Sigmoid colon (tissue), 7 donors: ENCODE results near the gene FGF14. TPM values are rescaled to one million over a fixed set of nuclear protein-coding genes. Genes with fewer than 3 reads are reported as not detected.

Source experiments
- DNase-seq: peaks from one replicate; pipeline ENCODE4 v3.0.0-alpha.2; 2019
- H3K27ac ChIP-seq, 4 donors: fragments of 200-600 bp; sonication (generic); one replicate each; pipeline ENCODE4 v1.5.1; 2016 to 2019; ENCODE audit warnings: mild to moderate bottlenecking in 1 of 4
- H3K27me3 ChIP-seq, 3 donors: fragments of 200-600 bp; sonication (generic); one replicate each; pipeline ENCODE4 v1.5.1; 2019; ENCODE audit warnings: mild to moderate bottlenecking in 1 of 3
- H3K36me3 ChIP-seq, 4 donors: fragments of 200-600 bp; sonication (generic); one replicate each; pipeline ENCODE4 v1.5.1; 2016 to 2019
- H3K4me1 ChIP-seq, 4 donors: fragments of 200-600 bp; sonication (generic); one replicate each; pipeline ENCODE4 v1.5.1; 2017 to 2019
- H3K4me3 ChIP-seq, 4 donors: fragments of 200-600 bp; sonication (generic); one replicate each; pipeline ENCODE4 v1.5.1; 2017 to 2019; ENCODE audit warnings: mild to moderate bottlenecking in 2 of 4, moderate library complexity in 1 of 4
- H3K9me3 ChIP-seq, 4 donors: fragments of 200-600 bp in 3 of 4; sonication (generic) in 3 of 4; one replicate each; pipeline versions ENCODE4 v1.5.1 to v1.6.1; 2013 to 2019
- CTCF ChIP-seq, 4 experiments: fragments of 450-650 bp in 3 of 4; fragments of 200-600 bp in 1 of 4; IDR thresholded peaks; one replicate each; pipeline ENCODE4 v1.5.1; 2016 to 2019; ENCODE audit warnings: antibody characterized with exemption in 4 of 4, mild to moderate bottlenecking in 3 of 4, moderate library complexity in 2 of 4
- EP300 ChIP-seq, 4 donors: sonication (generic); formaldehyde crosslinking; IDR thresholded peaks; one replicate each; pipeline ENCODE4 v1.6.1; 2017; ENCODE audit warnings: antibody characterized with exemption in 4 of 4
- POLR2A ChIP-seq, 2 donors: fragments of 450-650 bp; IDR thresholded peaks; one replicate each; pipeline ENCODE4 v1.6.1; 2016; ENCODE audit warnings: antibody characterized with exemption in 2 of 2, mild to moderate bottlenecking in 2 of 2, moderate library complexity in 2 of 2
- POLR2AphosphoS5 ChIP-seq, 4 donors: sonication (generic); formaldehyde crosslinking; IDR thresholded peaks; one replicate each; pipeline ENCODE4 v1.6.1; 2017; ENCODE audit warnings: antibody characterized with exemption in 4 of 4
- WGBS, 2 donors: extraction: QIAGEN DNeasy Blood & Tissue Kit; methylation state at CpG; one replicate each; pipeline ENCODE4 v1.1.7; 2013; 5-methylcytosine and 5-hydroxymethylcytosine counted together
- intact Hi-C: fragments of 100-400 bp; cut with DNase I; formaldehyde crosslinking; loops from one replicate; pipeline ENCODE4 v1.15.1; 2023
- polyA plus RNA-seq, 3 donors: library from polyadenylated mRNA; stranded (reverse); fragments of 200-250 nt; gene quantifications; one replicate each; pipeline ENCODE4 v1.2.3, GENCODE V29; 2013
- total RNA-seq, 4 donors: library from RNA; depleted of rRNA; stranded (reverse); fragments of >200 nt; gene quantifications; one replicate each; pipeline ENCODE4 v1.1.0, GENCODE V29; 2016
- donor health status: healthy with polysubstance abuse.
- donor health status: Bipolar disorder and iron deficiency.
- donor health status: healthy.

FGF14 gene
- total and polyA plus RNA-seq, 7 donors: under 0.01 to 1.6 (median 1.1) TPM

GRCh38 chr13:101708115-101708514 is 693.7 kb downstream of the FGF14 start:
- intact Hi-C loops: no loop called here

DNA sequence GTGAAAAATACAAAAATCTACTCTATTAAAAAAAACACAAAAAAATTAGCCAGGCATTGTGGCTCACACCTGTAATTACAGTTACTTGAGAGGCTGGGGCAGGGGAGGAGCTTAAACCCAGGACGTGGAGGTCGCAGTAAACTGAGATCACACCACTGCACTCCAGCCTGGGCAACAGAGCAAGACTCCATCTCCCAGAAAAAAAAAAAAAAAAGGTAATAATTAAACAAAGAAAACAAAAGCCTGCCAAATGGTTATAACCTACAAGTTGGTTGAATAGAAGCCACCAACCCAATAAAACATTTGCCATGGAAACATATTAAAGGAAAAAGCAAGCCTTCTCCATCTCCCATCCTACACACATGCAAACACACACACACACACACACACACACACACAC is 694.2 kb downstream of the FGF14 start:
- DNase-seq: no peak
- WGBS, 2 donors: 42 to 80% methylated on average over 2 of the region's 2 CpGs
- H3K27ac ChIP-seq: no peak overlapping the region
- H3K4me1 ChIP-seq: no peaks in the 10 kb centered on the region
- no peak for TF ChIP-seq POLR2AphosphoS5 (IDR thresholded peaks at IDR 0.05)
- no peak overlapping the region for H3K4me3 ChIP-seq
- no peaks in the 10 kb centered on the region for H3K27me3 ChIP-seq
- intact Hi-C loops: no loop called here
- H3K36me3 ChIP-seq: no peaks in the 10 kb centered on the region
- H3K9me3 ChIP-seq: no peaks in the 10 kb centered on the region

More at GRCh38 chr13:101708115-101708514, 693.7 kb downstream of the FGF14 start:
- no peaks in the 10 kb centered on the region for H3K36me3 ChIP-seq
- H3K4me1 ChIP-seq: no peaks in the 10 kb centered on the region
- no peak for TF ChIP-seq CTCF (IDR thresholded peaks at IDR 0.05)
- no peak for TF ChIP-seq EP300 (IDR thresholded peaks at IDR 0.05)
- TF ChIP-seq POLR2AphosphoS5 (IDR thresholded peaks at IDR 0.05): no peak
- TF ChIP-seq POLR2A (IDR thresholded peaks at IDR 0.05): no peak
- no peak for DNase-seq
- no peak overlapping the region for H3K4me3 ChIP-seq
- H3K9me3 ChIP-seq: no peaks in the 10 kb centered on the region
- no peak overlapping the region for H3K27ac ChIP-seq
- no peaks in the 10 kb centered on the region for H3K27me3 ChIP-seq
- WGBS, 2 donors: 80 to 93% methylated on average over 1 of the region's 1 CpG

- Histone ChIP-seq H3K4me1 (no peaks in the 10 kb centered on the region), H3K36me3 (no peaks in the 10 kb centered on the region), H3K27ac (no peak overlapping the region), H3K4me3 (no peak overlapping the region), H3K27me3 (no peaks in the 10 kb centered on the region), H3K9me3 (no peaks in the 10 kb centered on the region)
- 41 to 64% methylated on average over 6 of the region's 6 CpGs for WGBS, 2 donors
- intact Hi-C loops: no loop called here
- no peak for DNase-seq
- TF ChIP-seq POLR2A (IDR thresholded peaks at IDR 0.05) (no peak), POLR2AphosphoS5 (IDR thresholded peaks at IDR 0.05) (no peak), CTCF (IDR thresholded peaks at IDR 0.05) (no peak), EP300 (IDR thresholded peaks at IDR 0.05) (no peak)
These were observed 695.2 kb downstream of the FGF14 start for GRCh38 chr13:101706651-101707050.

DNA sequence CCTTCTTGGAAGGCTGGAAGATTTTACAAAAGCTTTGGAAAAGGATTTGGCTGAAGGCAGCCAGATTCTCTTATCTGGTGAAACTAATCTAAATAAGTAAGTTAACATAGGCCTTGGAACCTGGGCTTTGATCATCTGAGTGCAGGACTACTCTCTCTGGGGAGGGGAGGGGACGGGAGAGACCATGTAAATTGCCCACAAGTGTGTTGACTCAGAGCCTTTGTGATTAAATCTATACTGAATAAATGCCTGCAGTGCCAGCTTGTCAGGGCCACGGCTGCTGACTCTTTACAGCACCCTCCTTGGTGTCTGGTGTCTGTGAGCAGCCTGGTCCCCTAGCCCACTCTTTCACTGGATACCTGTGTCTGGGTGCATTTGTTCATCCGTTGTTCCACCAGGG is 698.0 kb downstream of the FGF14 start:
- no peak for TF ChIP-seq CTCF (IDR thresholded peaks at IDR 0.05)
- no peak for TF ChIP-seq POLR2A (IDR thresholded peaks at IDR 0.05)
- TF ChIP-seq POLR2AphosphoS5 (IDR thresholded peaks at IDR 0.05): no peak
- TF ChIP-seq EP300 (IDR thresholded peaks at IDR 0.05): no peak
- no peaks in the 10 kb centered on the region for H3K27me3 ChIP-seq
- no peak overlapping the region for H3K27ac ChIP-seq
- no peak for DNase-seq
- H3K4me1 ChIP-seq: no peaks in the 10 kb centered on the region
- H3K36me3 ChIP-seq: no peaks in the 10 kb centered on the region
- H3K4me3 ChIP-seq: no peak overlapping the region
- no peaks in the 10 kb centered on the region for H3K9me3 ChIP-seq
- intact Hi-C loops: no loop called here
- 42 to 59% methylated on average over 3 of the region's 3 CpGs for WGBS, 2 donors

DNA sequence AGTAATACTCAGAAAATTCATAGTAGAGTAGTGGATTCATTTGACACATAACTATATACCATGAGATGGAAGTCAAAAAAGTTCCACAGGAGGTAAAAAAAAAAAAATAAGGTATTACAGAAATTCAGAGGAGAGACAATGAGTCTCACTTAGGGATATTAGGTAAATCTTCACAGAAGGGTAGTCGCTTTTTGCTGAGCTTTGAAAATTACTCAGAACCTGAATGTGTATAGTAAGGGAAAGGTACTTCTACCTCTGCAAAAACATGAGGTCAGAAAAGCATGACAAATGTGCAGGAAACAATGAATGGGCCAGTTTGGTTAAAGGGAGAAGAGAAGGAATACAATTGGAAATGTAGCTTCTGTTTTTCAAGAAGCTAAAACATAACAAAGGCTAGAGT is 698.8 kb downstream of the FGF14 start:
- Histone ChIP-seq H3K27me3 (no peaks in the 10 kb centered on the region), H3K4me1 (no peaks in the 10 kb centered on the region), H3K4me3 (no peak overlapping the region), H3K36me3 (no peaks in the 10 kb centered on the region), H3K27ac (no peak overlapping the region), H3K9me3 (no peaks in the 10 kb centered on the region)
- intact Hi-C loops: no loop called here
- no peak for DNase-seq
- WGBS, 2 donors: 95 to 99% methylated on average over 1 of the region's 1 CpG
- TF ChIP-seq POLR2A (IDR thresholded peaks at IDR 0.05) (no peak), EP300 (IDR thresholded peaks at IDR 0.05) (no peak), CTCF (IDR thresholded peaks at IDR 0.05) (no peak), POLR2AphosphoS5 (IDR thresholded peaks at IDR 0.05) (no peak)
